GM12891 (cell line): ENCODE results near the gene RPL35A. TPM values are rescaled to one million over a fixed set of nuclear protein-coding genes. Genes with fewer than 3 reads are reported as not detected.
"Not testable (repeated sequence)": the region's sequence is repeated elsewhere in the genome, so short reads cannot be mapped to it uniquely, and the experiment has no call there.

Source experiments
- DNase-seq: peaks from one replicate; pipeline ENCODE4 v3.0.0; 2011; ENCODE audit warnings: low spot score; ENCODE audit not compliant: insufficient read length
- FAIRE-seq: peaks from 2 replicates; lab custom pipeline; 2011; peaks lifted over from hg19 to GRCh38; lab: Jason Lieb, UNC
- PAX5 ChIP-seq: IDR thresholded peaks from 2 replicates; pipeline ENCODE4 v1.6.1; 2011; ENCODE audit warnings: low read length, moderate library complexity, mild to moderate bottlenecking; ENCODE audit not compliant: insufficient read depth, severe bottlenecking
- POLR2A ChIP-seq: IDR thresholded peaks from 2 replicates; pipeline ENCODE4 v1.6.1; 2011; ENCODE audit warnings: low read depth, low read length, control low read depth
- POLR2AphosphoS5 ChIP-seq: IDR thresholded peaks from 2 replicates; pipeline ENCODE4 v1.6.1; 2011; ENCODE audit warnings: low read depth, low read length, control low read depth
- POU2F2 ChIP-seq: IDR thresholded peaks from 2 replicates; pipeline ENCODE4 v1.6.1; 2011; ENCODE audit warnings: low read depth, mild to moderate bottlenecking, control low read depth, low read length, moderate library complexity
- SPI1 ChIP-seq: IDR thresholded peaks from 2 replicates; pipeline ENCODE4 v1.6.1; 2011; ENCODE audit warnings: low read depth, low read length, control low read depth
- TAF1 ChIP-seq: IDR thresholded peaks from 2 replicates; pipeline ENCODE4 v1.6.1; 2011; ENCODE audit warnings: low read depth, low read length, control low read depth
- polyA plus RNA-seq: library from polyadenylated mRNA; unstranded; fragments of >200 nt; gene quantifications from one replicate; pipeline ENCODE4 v1.2.1, GENCODE V29; 2012; ENCODE audit warnings: low read depth, missing spikeins, inconsistent platforms; ENCODE audit not compliant: missing spikeins

RPL35A gene
- polyA plus RNA-seq, result 4,137 TPM

GRCh38 chr3:197949778-197950676 is at the start of gene RPL35A:
Gene RPL35A, plus strand, starts transcription at chr3:197950190. Its CDS starts 778 bp downstream, at chr3:197950968.
- FAIRE-seq (peak; percentile 93), DNase-seq (peak; percentile 58)
- TF ChIP-seq POU2F2 (peak; percentile 92), TAF1 (peak; percentile 99), POLR2AphosphoS5 (peak; percentile 99), SPI1 (no peak), POLR2A (peak; percentile 99), PAX5 (no peak)

GRCh38 chr3:197901626-197902025 is 48.4 kb upstream of the RPL35A start:
- FAIRE-seq (no peak), DNase-seq (no peak)

GRCh38 chr3:197906023-197906849 is 43.8 kb upstream of the RPL35A start:
- peak; percentile 48 for DNase-seq
- TF ChIP-seq POU2F2 (peak; percentile 69; the same call in 1 of the 2 replicates), PAX5 (no peak), SPI1 (no peak), POLR2AphosphoS5 (no peak), POLR2A (no peak)
- FAIRE-seq, result peak; percentile 96

More at GRCh38 chr3:197901626-197902025, 48.4 kb upstream of the RPL35A start:
- TF ChIP-seq POLR2AphosphoS5 (no peak), TAF1 (no peak), POLR2A (no peak), SPI1 (no peak), PAX5 (no peak), POU2F2 (no peak)

- TF ChIP-seq POLR2AphosphoS5, result no peak
- FAIRE-seq (no peak), DNase-seq (no peak)
These were observed 43.2 kb upstream of the RPL35A start for GRCh38 chr3:197906850-197907187.

GRCh38 chr3:197907196-197907595 is 42.8 kb upstream of the RPL35A start:
- FAIRE-seq, result no peak
- TF ChIP-seq TAF1, result no peak
- no peak for TF ChIP-seq POLR2A
- TF ChIP-seq PAX5, result no peak
- TF ChIP-seq SPI1, result no peak
- no peak for TF ChIP-seq POU2F2
- no peak for TF ChIP-seq POLR2AphosphoS5
- DNase-seq, result no peak

GRCh38 chr3:197908550-197908949 is 41.4 kb upstream of the RPL35A start:
- DNase-seq, FAIRE-seq: not testable (repeated sequence)

GRCh38 chr3:197908957-197909701 is 40.9 kb upstream of the RPL35A start:
- no peak for TF ChIP-seq POLR2AphosphoS5
- no peak for TF ChIP-seq SPI1
- TF ChIP-seq PAX5, result no peak
- TF ChIP-seq POU2F2, result no peak
- no peak for TF ChIP-seq POLR2A
- no peak for TF ChIP-seq TAF1
- DNase-seq (no peak), FAIRE-seq (no peak)

GRCh38 chr3:197912741-197913476 is 37.1 kb upstream of the RPL35A start:
- no peak for DNase-seq
- TF ChIP-seq POLR2AphosphoS5 (no peak), POLR2A (no peak), SPI1 (no peak), PAX5 (no peak)
- no peak for FAIRE-seq
